Osteoblast (primary cell): Measurements from ENCODE around the gene SCMH1. TPM values are rescaled to one million over a fixed set of nuclear protein-coding genes. Genes with fewer than 3 reads are reported as not detected.

Experiments used
- DNase-seq: peaks from one replicate; pipeline ENCODE4 v3.0.0; 2011; ENCODE audit warnings: low spot score, mixed read lengths; ENCODE audit not compliant: insufficient read length; ENCODE audit errors: missing footprints
- H2AFZ ChIP-seq: 2 replicates; pipeline ENCODE4 v1.6.0; 2011; ENCODE audit warnings: mild to moderate bottlenecking, low read length
- H3K27ac ChIP-seq: 2 replicates; pipeline ENCODE4 v1.5.1; 2011; ENCODE audit warnings: mild to moderate bottlenecking, low read depth, low read length, moderate library complexity
- H3K27me3 ChIP-seq: 2 replicates; pipeline ENCODE4 v1.6.0; 2012; ENCODE audit warnings: mild to moderate bottlenecking, control low read depth, inconsistent platforms, low read length, moderate library complexity; ENCODE audit not compliant: insufficient read depth
- H3K36me3 ChIP-seq: 2 replicates; pipeline ENCODE4 v1.5.1; 2011; ENCODE audit warnings: mild to moderate bottlenecking, low read length, control low read depth, moderate library complexity; ENCODE audit not compliant: insufficient read depth
- H3K4me1 ChIP-seq: 2 replicates; pipeline ENCODE4 v1.5.1; 2011; ENCODE audit warnings: mild to moderate bottlenecking, low read length, control low read depth, moderate library complexity; ENCODE audit not compliant: insufficient read depth
- H3K4me2 ChIP-seq: 2 replicates; pipeline ENCODE4 v1.6.0; 2011; ENCODE audit warnings: mild to moderate bottlenecking, low read length; ENCODE audit not compliant: insufficient read depth
- H3K4me3 ChIP-seq: fragments of 200-600 bp; sonication (generic); 3 replicates; pipeline ENCODE4 v1.5.1; 2012; ENCODE audit warnings: mild to moderate bottlenecking, low read length, inconsistent platforms; ENCODE audit not compliant: insufficient read depth
- H3K79me2 ChIP-seq: 2 replicates; pipeline ENCODE4 v1.6.0; 2012; ENCODE audit warnings: mild to moderate bottlenecking, low read length, control low read depth, inconsistent platforms; ENCODE audit not compliant: insufficient read depth
- H3K9me3 ChIP-seq: 2 replicates; pipeline ENCODE4 v1.5.1; 2011; ENCODE audit warnings: low read depth, low read length, control low read depth
- H4K20me1 ChIP-seq: 2 replicates; pipeline ENCODE4 v1.6.0; 2012; ENCODE audit warnings: mild to moderate bottlenecking, low read length, control low read depth; ENCODE audit not compliant: insufficient read depth
- total RNA-seq: library from RNA; depleted of rRNA; stranded (reverse); fragments of >200 nt; gene quantifications from 2 replicates; pipeline ENCODE4 v1.2.3, GENCODE V29; 2012
- TF ChIP-seq, protein P1 (sequence below): IDR thresholded peaks from 2 replicates; pipeline ENCODE4 v1.5.1; 2011; ENCODE audit warnings: mild to moderate bottlenecking, low read depth, low read length, moderate library complexity; ENCODE audit errors: extremely low read depth

SCMH1 gene
- total RNA-seq, 1 donor, result 33.7 TPM

DNA sequence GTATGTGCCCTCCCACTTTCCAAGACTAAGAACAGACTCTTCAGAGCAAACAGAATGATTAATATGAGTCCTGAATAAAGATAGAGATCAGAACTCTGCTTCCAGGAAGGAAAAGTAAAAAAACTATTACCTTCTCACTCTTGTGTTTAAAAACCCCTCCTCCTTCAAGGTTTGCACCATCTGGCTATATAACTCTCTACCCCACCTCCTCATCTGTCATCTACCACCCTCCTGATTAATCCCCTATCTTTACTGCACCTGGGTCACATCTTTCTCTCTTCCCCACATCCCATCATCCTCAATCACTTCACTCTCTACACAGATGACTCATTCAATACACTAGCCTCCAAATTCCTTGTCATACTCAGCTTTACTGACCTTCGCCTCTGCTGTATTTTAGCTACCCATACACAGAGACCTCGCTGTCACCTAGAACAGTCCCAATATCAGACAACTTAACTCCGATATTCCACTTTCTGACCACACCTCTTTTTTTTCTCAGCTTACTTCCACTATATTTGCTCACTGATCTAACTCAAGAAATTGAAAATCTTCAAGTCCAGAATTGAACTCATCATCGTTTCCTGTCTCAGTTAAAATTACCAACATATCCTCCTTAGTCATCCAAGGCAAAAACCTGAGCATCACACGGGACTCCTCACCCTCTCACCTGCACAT is 3.7 kb downstream of the SCMH1 start:
- DNase-seq, result no peak
- Histone ChIP-seq H3K9me3 (no peaks in the 10 kb centered on the region), H3K36me3 (no peaks in the 10 kb centered on the region), H3K27ac (no peak overlapping the region), H3K4me2 (peak overlapping the region; percentile 33), H4K20me1 (peaks cover 37% of the 10 kb centered on the region), H3K4me3 (no peak overlapping the region), H3K27me3 (no peaks in the 10 kb centered on the region), H2AFZ (no peak overlapping the region), H3K4me1 (peaks cover 32% of the 10 kb centered on the region), H3K79me2 (peaks cover 69% of the 10 kb centered on the region)
- TF ChIP-seq, protein P1, sequence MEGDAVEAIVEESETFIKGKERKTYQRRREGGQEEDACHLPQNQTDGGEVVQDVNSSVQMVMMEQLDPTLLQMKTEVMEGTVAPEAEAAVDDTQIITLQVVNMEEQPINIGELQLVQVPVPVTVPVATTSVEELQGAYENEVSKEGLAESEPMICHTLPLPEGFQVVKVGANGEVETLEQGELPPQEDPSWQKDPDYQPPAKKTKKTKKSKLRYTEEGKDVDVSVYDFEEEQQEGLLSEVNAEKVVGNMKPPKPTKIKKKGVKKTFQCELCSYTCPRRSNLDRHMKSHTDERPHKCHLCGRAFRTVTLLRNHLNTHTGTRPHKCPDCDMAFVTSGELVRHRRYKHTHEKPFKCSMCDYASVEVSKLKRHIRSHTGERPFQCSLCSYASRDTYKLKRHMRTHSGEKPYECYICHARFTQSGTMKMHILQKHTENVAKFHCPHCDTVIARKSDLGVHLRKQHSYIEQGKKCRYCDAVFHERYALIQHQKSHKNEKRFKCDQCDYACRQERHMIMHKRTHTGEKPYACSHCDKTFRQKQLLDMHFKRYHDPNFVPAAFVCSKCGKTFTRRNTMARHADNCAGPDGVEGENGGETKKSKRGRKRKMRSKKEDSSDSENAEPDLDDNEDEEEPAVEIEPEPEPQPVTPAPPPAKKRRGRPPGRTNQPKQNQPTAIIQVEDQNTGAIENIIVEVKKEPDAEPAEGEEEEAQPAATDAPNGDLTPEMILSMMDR, result no peak

DNA sequence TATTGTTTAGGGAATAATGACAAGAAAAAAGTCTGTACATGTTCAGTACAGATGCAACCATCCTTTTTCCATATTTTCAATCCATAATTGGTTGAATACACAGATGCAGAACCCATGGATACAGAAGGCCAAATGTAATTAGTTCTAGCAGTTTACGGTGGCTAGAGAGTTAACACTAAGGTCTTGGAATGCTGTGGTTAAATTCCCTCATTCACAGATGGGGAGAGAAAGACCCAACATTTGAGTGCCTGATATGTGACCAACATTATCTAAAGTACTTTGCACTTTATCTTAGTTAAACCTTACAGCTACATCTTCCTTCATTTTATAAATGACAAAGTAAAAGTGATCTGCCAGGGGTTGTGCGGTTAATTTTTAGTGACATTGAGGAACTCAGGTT is 5.3 kb downstream of the SCMH1 start:
- H3K9me3 ChIP-seq, result no peaks in the 10 kb centered on the region
- no peaks in the 10 kb centered on the region for H3K27me3 ChIP-seq
- TF ChIP-seq, protein P1, result no peak
- H4K20me1 ChIP-seq, result peaks cover 37% of the 10 kb centered on the region
- no peak overlapping the region for H2AFZ ChIP-seq
- H3K36me3 ChIP-seq, result no peaks in the 10 kb centered on the region
- peaks cover 77% of the 10 kb centered on the region for H3K79me2 ChIP-seq
- no peak overlapping the region for H3K4me2 ChIP-seq
- DNase-seq, result no peak
- H3K4me1 ChIP-seq, result peaks cover 24% of the 10 kb centered on the region
- no peak overlapping the region for H3K4me3 ChIP-seq
- no peak overlapping the region for H3K27ac ChIP-seq

DNA sequence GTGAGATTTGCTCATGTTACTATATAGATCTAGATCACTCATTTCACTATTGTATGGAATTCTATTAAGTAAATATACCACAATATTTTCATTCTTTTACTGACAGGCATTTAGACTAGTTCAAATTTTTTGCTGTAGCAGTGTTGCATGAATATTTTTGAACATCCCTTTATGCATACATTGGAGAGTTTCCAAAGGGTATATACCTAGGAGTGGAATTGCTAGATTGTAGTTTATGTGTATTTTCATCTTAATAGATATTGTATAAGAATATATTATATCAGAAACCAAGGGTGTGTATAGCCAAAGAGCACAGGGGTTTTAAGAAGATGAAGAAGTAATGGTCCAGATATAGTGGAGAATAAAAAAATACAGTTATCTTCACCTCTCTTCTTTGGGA is 6.2 kb downstream of the SCMH1 start:
- H3K9me3 ChIP-seq, result no peaks in the 10 kb centered on the region
- H3K4me2 ChIP-seq, result no peak overlapping the region
- H3K36me3 ChIP-seq, result no peaks in the 10 kb centered on the region
- H3K79me2 ChIP-seq, result peaks cover 83% of the 10 kb centered on the region
- H3K27me3 ChIP-seq, result no peaks in the 10 kb centered on the region
- H2AFZ ChIP-seq, result no peak overlapping the region
- peaks cover 36% of the 10 kb centered on the region for H4K20me1 ChIP-seq
- TF ChIP-seq, protein P1, result no peak
- no peak overlapping the region for H3K4me3 ChIP-seq
- no peak overlapping the region for H3K27ac ChIP-seq
- H3K4me1 ChIP-seq, result peaks cover 21% of the 10 kb centered on the region
- DNase-seq, result no peak

DNA sequence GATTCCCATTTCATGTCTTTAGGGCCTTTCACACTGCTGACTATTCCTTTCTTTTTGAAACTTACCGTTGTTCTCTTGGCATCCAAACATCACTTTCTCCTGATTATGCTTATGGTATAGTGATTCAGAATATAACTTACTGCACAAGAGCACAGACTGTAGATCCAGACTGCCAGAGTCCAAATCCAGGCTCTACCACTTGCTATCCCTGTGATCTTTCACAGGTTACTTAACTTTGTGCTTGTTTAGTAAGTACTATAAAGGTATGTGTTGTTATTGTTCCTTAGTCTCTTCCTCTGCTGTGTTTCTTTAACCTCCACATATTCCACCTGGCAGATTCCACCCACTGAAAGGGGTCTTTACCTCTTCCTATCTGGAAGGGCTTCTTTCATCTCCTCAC is 8.4 kb downstream of the SCMH1 start:
- TF ChIP-seq, protein P1, result no peak
- Histone ChIP-seq H3K4me1 (peaks cover 7% of the 10 kb centered on the region), H4K20me1 (peaks cover 28% of the 10 kb centered on the region), H3K4me2 (no peak overlapping the region), H3K9me3 (no peaks in the 10 kb centered on the region), H3K27me3 (no peaks in the 10 kb centered on the region), H3K79me2 (peaks cover 83% of the 10 kb centered on the region), H2AFZ (no peak overlapping the region), H3K4me3 (no peak overlapping the region), H3K27ac (no peak overlapping the region), H3K36me3 (no peaks in the 10 kb centered on the region)
- DNase-seq, result no peak
